GM18511 (cell line): ENCODE measurements around the gene SYN1.
"Not testable (repeated sequence)": the region's sequence is repeated elsewhere in the genome, so short reads cannot be mapped to it uniquely, and the experiment has no call there.

Experiments used
- ATAC-seq: cut with Tn5 transposase; IDR thresholded peaks from one replicate; pipeline ENCODE4 v1.9.1; 2021; ENCODE audit warnings: mild to moderate bottlenecking, moderate library complexity; ENCODE audit not compliant: unreplicated experiment

SYN1 gene

DNA sequence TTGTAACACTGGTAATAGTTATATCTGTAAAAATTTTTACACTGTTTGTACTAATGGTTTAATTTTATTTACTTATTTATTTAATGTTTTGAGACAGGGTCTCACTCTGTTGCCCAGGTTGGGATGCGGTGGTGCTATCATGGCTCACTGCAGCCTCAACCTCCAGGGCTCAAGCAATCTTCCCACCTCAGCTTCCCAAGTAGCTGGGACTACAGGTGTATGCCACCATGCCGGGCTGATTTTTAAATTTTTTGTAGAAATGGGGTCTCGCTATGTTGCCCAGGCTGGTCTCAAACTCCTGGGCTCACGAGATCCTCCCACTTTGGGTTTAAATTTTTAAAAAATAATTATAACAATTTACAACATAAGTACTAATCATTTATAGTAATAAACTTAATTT, 16.5 kb downstream of the SYN1 start:
- ATAC-seq, result not testable (repeated sequence)

DNA sequence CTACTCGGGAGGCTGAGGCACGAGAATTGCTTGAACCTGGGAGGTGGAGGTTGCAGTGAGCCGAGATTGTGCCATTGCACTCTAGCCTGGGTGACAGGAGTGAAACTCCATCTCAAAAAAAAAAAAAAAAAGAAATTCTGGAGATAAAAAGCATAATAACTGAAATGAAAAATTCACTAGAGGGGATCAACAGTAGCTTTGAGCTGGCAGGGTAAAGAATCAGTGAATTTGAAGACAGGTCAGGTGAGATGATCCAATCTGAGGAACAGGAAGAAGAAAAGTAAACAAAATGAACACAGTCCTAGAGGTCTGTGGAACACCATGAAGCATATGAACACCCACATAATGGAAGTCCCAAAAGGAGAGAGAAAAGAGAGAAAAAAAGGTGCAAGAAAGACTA, 22.4 kb downstream of the SYN1 start:
- ATAC-seq, result no peak

- ATAC-seq, result no peak
Observed at GRCh38 chrX:47596256-47596655, 23.4 kb downstream of the SYN1 start.

- ATAC-seq, result no peak
Observed at GRCh38 chrX:47595716-47596251, 23.9 kb downstream of the SYN1 start.

- no peak for ATAC-seq
Observed at GRCh38 chrX:47593522-47593921, 26.1 kb downstream of the SYN1 start.

GRCh38 chrX:47590984-47591383, 28.7 kb downstream of the SYN1 start:
- no peak for ATAC-seq

DNA sequence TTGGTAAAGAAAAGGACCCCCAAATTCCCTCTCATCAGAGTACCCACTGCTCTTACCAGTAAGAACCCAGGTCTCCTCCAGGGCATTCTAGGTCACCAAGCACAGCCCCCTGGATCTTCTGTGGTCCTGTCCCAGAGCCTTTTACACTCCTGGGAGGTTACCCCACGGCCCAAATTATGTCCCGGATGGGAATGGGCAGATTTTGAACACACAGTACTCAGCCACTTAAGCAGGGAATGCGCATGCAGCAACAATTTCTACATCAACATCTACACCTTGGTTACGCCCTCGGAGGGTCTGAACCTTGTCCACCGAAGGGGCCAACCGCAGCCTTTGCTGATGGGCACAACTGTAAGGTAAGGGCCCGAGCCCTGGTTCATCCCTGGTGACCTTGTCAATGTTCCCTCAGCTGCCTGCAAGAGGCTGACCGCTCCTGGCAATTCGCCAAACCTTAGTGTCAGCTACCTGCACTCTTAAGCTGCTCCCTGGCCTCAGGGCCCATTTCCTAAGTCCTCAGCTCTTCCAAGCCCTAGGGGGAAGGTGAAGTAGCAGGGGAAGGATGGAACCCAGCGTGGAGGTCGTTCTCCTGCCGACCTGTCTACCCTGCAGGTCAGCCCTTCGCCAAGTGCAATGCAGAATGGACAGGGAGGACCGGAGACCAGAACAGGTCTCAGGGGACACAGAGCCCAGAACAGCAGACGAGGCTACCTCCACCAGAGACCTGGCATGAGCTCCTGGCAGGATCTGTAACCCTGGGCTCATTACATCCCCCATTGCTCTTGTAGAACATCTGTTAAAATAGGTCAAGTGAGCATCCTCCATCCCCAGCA, 31.5 kb downstream of the SYN1 start:
- no peak for ATAC-seq

- ATAC-seq, result no peak
Observed at GRCh38 chrX:47587091-47587891, 32.4 kb downstream of the SYN1 start.

- ATAC-seq, result no peak
Observed at GRCh38 chrX:47586043-47586787, 33.4 kb downstream of the SYN1 start.

DNA sequence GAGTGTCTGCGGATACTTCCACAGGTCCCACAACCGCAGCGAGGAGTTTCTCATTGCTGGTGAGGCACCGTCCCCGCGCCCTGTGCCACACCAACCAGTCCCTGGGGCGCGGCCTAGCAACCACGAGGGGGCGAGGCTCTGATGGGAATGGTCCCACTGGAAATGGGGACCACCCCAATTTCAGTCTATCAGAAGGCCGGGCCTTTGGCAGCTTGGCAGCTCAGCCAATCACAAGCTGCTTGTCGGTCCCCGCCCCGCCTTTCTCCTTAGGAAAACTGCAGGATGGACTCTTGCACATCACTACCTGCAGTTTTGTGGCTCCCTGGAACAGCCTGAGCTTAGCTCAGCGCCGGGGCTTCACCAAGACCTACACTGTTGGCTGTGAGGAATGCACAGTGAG, 34.4 kb downstream of the SYN1 start:
- ATAC-seq, result no peak

DNA sequence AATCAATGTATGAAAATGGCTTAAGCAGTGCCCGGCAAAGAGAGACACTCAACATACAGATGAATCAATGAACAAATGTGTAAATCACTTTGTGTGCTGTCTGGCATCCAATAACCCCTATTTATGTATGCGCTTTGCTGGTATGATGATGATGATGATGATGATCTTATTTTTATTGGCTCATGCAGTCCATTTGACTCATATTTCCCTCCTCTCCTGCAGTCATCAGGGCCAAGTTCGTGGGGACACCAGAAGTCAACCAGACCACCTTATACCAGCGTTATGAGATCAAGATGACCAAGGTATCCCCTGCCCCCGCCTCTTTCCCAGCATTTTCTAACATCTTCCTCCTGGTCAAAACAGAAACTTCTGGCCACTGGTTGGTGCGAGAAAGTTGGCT, 34.9 kb downstream of the SYN1 start:
- no peak for ATAC-seq

DNA sequence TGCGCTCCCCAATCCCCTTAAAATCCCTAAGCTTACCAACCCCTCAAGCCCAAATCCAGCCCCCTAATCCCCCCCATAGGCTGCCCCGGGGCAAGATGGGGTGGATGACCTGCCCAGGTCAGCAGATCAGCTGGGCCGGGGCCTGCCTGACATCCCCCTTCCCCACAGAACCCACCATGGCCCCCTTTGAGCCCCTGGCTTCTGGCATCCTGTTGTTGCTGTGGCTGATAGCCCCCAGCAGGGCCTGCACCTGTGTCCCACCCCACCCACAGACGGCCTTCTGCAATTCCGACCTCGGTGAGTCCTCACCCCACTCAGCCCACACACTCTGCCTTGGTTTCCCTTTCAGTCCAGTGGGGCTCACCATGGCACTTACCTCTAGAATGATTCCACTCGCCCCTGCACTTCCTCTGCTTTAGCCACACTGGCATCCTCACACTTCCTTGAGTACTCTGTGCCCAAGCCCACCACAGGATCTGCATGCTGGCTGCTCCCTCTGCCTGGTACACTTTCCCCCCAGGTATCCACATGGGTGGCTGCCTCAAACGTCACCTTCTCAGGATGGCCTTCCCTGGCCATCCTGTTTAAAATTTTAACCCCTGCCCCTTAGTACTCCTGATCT, 36.3 kb downstream of the SYN1 start:
- ATAC-seq, result no peak

GRCh38 chrX:47581731-47582647, 37.7 kb downstream of the SYN1 start, which contains the start of gene TIMP1:
TSS of gene TIMP1 (plus strand) at chrX:47582436. CDS start at chrX:47583416, 980 bp downstream.
- peak; percentile 91 for ATAC-seq

DNA sequence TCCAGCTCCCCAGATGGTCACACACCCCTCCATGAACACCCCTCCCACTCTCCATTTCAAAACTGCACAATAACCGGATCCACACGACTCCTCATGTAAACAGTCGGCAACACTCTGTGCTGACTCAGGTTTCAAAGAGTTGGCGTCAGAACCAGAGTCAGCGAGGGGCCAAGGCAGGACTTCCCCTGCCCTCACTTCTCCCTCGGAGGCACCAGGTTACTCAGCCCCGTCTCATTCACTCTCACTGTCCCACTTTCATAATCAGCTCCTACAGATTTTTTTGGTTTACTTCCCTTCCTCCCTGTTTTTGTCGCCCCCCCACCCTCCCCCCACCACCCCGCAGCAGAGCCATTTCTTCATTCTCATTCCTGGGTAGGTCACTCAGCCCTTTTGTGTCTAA, 40.1 kb downstream of the SYN1 start:
- ATAC-seq, result no peak

DNA sequence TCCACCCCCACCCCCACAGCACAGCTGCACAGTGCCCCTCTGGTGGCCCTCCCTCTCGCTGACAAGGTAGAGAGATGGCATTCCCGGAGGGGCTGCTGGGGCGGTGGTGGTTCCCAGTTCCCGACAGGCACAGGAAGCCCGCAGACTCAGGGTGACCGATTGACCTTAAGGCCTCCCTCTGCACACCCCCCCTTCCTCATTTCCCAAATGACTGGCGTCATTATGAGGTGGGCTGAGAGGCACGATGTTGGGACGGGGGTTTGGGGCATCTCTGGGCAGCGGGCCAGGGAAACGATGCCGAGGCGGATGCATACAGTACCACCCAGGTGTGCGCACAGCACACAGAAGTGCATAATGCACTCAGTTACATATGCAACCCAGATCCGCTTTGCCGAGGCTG, 41.0 kb downstream of the SYN1 start:
- ATAC-seq, result no peak

- ATAC-seq, result no peak
Observed at GRCh38 chrX:47577901-47578300, 41.8 kb downstream of the SYN1 start.

DNA sequence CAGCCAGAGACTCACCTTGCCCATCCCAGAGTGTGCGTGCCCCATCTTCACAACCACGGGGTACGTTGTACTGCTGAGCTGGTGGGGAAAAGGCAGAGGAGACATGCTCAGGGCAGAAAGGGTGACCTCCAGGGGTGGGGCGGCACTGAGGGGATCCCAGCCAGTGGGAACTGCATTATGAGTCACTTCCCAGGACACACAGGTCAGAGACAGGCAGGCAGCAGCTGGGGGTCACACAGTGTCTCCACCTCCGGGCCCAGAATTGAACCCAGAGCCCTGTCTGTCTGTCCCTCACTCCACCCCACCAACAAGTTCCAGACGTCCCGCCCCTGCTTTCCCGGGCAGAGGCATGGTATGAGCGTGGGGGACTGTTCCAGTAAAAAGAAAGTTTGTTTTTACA, 42.2 kb downstream of the SYN1 start:
- no peak for ATAC-seq

DNA sequence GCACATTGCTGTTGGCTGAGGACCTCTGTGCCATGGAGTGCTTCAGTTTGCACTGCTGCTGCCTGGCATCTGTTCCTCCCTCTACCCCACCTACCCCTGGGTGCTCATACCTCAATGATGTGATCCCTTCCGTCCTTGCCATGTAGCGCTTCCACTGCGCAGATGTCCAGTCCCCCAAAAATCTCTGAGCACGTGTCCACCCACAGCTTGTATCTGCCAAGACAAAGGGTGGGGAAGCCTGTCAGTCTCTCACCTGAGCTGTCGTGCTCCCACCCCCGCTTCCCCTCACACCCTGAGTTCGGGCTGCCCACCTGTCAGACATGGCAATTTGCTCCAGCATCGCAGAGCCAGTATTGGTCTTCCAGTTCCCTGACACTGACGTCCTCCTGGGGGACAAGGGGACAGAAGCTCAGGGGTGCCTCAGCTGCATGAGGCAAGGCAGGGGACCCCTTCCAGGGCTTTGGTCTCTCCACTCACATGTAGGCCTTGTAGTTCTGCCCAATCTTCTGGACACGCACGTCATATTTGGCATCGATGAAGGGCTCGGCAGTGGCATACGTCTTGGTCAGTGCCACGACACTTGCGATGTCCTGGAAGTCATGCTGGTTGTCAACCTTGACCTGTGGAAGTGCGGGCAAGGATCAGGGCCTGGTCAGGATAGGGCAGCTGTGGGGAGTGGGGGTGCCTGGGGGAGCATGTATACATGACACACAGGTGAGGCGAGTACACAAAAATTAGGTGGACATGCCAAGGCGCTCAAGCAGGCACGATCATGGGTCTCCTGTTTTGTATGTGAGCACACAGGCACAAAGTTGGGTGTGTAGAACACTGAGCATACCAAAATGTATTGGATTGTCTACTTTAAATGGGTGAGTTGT, 43.4 kb downstream of the SYN1 start:
- ATAC-seq, result no peak
